NCI-H2107 treated with DMSO at 0.1 percent for 48 hours (cell line): Measurements from ENCODE around the gene IHH.
A peak's percentile ranks its signal among the peaks of the same experiment; 100 is the strongest.

Experiments used
- DNase-seq: peaks from one replicate; lab custom pipeline; 2025; ENCODE audit not compliant: unreplicated experiment; lab: John Stamatoyannopoulos, UW

Gene IHH

GRCh38 chr2:219076253-219076652 is 15.5 kb upstream of the IHH start:
- no peak for DNase-seq

- peak; percentile 5 for DNase-seq
These were observed 12.8 kb upstream of the IHH start for GRCh38 chr2:219073413-219074129.

GRCh38 chr2:219072741-219073250 is 12.1 kb upstream of the IHH start:
- DNase-seq: no peak

- no peak for DNase-seq
These were observed 10.6 kb upstream of the IHH start for GRCh38 chr2:219071131-219071816.

GRCh38 chr2:219065484-219065883 is 4.8 kb upstream of the IHH start:
- DNase-seq: no peak

GRCh38 chr2:219062081-219062480 is 1.4 kb upstream of the IHH start:
- no peak for DNase-seq

- DNase-seq: no peak
These were observed 717 bp downstream of the IHH start for GRCh38 chr2:219059725-219060682.

- no peak for DNase-seq
These were observed 1.4 kb downstream of the IHH start for GRCh38 chr2:219059375-219059724.

GRCh38 chr2:219058541-219059374 is 2.0 kb downstream of the IHH start:
- no peak for DNase-seq

- DNase-seq: peak; percentile 47
These were observed 2.8 kb downstream of the IHH start for GRCh38 chr2:219057709-219058540.

GRCh38 chr2:219056896-219057708 is 3.6 kb downstream of the IHH start:
- no peak for DNase-seq

GRCh38 chr2:219056176-219056895 is 4.4 kb downstream of the IHH start:
- no peak for DNase-seq

GRCh38 chr2:219054956-219055903 is 5.5 kb downstream of the IHH start:
- DNase-seq: no peak

- no peak for DNase-seq
These were observed 11.4 kb downstream of the IHH start for GRCh38 chr2:219049282-219049681.

GRCh38 chr2:219045937-219046550 is 14.7 kb downstream of the IHH start:
- DNase-seq: no peak

- DNase-seq: no peak
These were observed 18.0 kb downstream of the IHH start for GRCh38 chr2:219042750-219043149.

GRCh38 chr2:219042157-219042556 is 18.6 kb downstream of the IHH start:
- no peak for DNase-seq
